DOHH2 (cell line): ENCODE results near the gene SOX5.

Source experiments
- EZH2phosphoT487 ChIP-seq: fragments of 200-600 bp; sonication (generic); IDR thresholded peaks from 2 replicates; pipeline ENCODE4 v1.6.1; 2017; ENCODE audit warnings: borderline replicate concordance, mild to moderate bottlenecking, antibody characterized with exemption, low read length, moderate library complexity, mixed read lengths
- TF ChIP-seq, protein P1 (sequence below): fragments of 200-600 bp; sonication (generic); IDR thresholded peaks from one replicate; pipeline ENCODE4 v1.5.1; 2014; ENCODE audit warnings: antibody characterized with exemption, mild to moderate bottlenecking, low read depth, low read length; ENCODE audit not compliant: poor library complexity, severe bottlenecking

GRCh38 chr12:23600919-23601318 lies 348.6 kb downstream of the SOX5 start:
- TF ChIP-seq, protein P1, sequence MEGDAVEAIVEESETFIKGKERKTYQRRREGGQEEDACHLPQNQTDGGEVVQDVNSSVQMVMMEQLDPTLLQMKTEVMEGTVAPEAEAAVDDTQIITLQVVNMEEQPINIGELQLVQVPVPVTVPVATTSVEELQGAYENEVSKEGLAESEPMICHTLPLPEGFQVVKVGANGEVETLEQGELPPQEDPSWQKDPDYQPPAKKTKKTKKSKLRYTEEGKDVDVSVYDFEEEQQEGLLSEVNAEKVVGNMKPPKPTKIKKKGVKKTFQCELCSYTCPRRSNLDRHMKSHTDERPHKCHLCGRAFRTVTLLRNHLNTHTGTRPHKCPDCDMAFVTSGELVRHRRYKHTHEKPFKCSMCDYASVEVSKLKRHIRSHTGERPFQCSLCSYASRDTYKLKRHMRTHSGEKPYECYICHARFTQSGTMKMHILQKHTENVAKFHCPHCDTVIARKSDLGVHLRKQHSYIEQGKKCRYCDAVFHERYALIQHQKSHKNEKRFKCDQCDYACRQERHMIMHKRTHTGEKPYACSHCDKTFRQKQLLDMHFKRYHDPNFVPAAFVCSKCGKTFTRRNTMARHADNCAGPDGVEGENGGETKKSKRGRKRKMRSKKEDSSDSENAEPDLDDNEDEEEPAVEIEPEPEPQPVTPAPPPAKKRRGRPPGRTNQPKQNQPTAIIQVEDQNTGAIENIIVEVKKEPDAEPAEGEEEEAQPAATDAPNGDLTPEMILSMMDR: no peak
- TF ChIP-seq EZH2phosphoT487: no peak
